Ovary (tissue), 9 donors: ENCODE measurements around the gene LRRC46. TPM values are rescaled to one million over a fixed set of nuclear protein-coding genes. Genes with fewer than 3 reads are reported as not detected.

Experiments
- DNase-seq, 5 donors: peaks; one replicate each; pipeline ENCODE4 v3.0.0-alpha.2; 2019 to 2020
- H3K27ac ChIP-seq, 2 donors: fragments of 200-600 bp; one replicate each; pipeline versions ENCODE4 v1.5.1 to v1.8.0; 2019 to 2022
- H3K27me3 ChIP-seq: fragments of 200-600 bp; one replicate; pipeline ENCODE4 v1.8.0; 2022
- H3K36me3 ChIP-seq: fragments of 200-600 bp; sonication (generic); one replicate; pipeline ENCODE4 v1.5.1; 2019
- H3K4me1 ChIP-seq: one replicate; pipeline ENCODE4 v1.8.1; 2013; ENCODE audit warnings: mild to moderate bottlenecking, moderate library complexity; ENCODE audit not compliant: insufficient read depth
- H3K4me3 ChIP-seq: fragments of 200-600 bp; sonication (generic); one replicate; pipeline ENCODE4 v1.5.1; 2017
- H3K9me3 ChIP-seq, 2 donors: fragments of 200-600 bp in 1 of 2; sonication (generic) in 1 of 2; one replicate each; pipeline versions ENCODE4 v1.5.1 to v1.8.1; 2013 to 2019; ENCODE audit warnings: mild to moderate bottlenecking in 1 of 2, moderate library complexity in 1 of 2
- EP300 ChIP-seq: sonication (generic); formaldehyde crosslinking; IDR thresholded peaks from one replicate; pipeline ENCODE4 v1.6.1; 2017; ENCODE audit warnings: antibody characterized with exemption
- POLR2A ChIP-seq: fragments of 450-650 bp; IDR thresholded peaks from one replicate; pipeline ENCODE4 v1.6.1; 2017; ENCODE audit warnings: antibody characterized with exemption, mild to moderate bottlenecking, moderate library complexity
- WGBS, 3 donors: extraction: QIAGEN DNeasy Blood & Tissue Kit in 1 of 3; methylation state at CpG; one replicate each; pipeline versions ENCODE4 v1.1.5 to v1.1.7; 2013 to 2017; 5-methylcytosine and 5-hydroxymethylcytosine counted together
- intact Hi-C, 4 donors: fragments of 100-400 bp; cut with DNase I; formaldehyde crosslinking; loops; one replicate each; pipeline versions ENCODE4 v1.11.0 to v1.15.1; 2022 to 2023
- polyA plus RNA-seq, 2 donors: library from polyadenylated mRNA; stranded (reverse); fragments of 200-250 nt in 1 of 2; fragments of 350-450 nt in 1 of 2; fragmentation: Illumina TruSeq in 1 of 2; extraction: RNeasy Lipid Tissue Mini Kit (QIAGEN cat#74804) in 1 of 2; gene quantifications; one replicate each; pipeline ENCODE4 v1.2.3, GENCODE V29; 2013 to 2014
- total RNA-seq, 7 donors: library from RNA; depleted of rRNA in 2 of 7; stranded (reverse); fragments of >200 nt in 2 of 7; fragmentation: NEBNext Ultra II Directional in 3 of 7; extraction: Animal tissue kit (Norgen Biotek cat#: 25700) in 3 of 7; gene quantifications; one replicate each; pipeline versions ENCODE4 v1.1.0 to v1.2.4, GENCODE V29; 2016 to 2023
- TF ChIP-seq, protein P1 (sequence below), 3 donors: fragments of 450-650 bp in 2 of 3; fragments of 200-600 bp in 1 of 3; IDR thresholded peaks; one replicate each; pipeline versions ENCODE4 v1.5.1 to v1.8.0; 2016 to 2022; ENCODE audit warnings: antibody characterized with exemption in 3 of 3, mild to moderate bottlenecking in 1 of 3
- donor health status: DM: no; HTN: no; CAD: no; lungs with moderate emphysema.
- donor health status: DM: no; HTN: no; CAD: no.
- donor health status: Bipolar disorder and iron deficiency.
- donor health status: DM: yes; HTN: yes; CAD: no.
- donor health status: DM: no; HTN: no; CAD: no.
- donor health status: DM: yes; HTN: yes; CAD: no.

Gene LRRC46
- total and polyA plus RNA-seq, 9 donors, result 0.31 to 17.1 (median 1.2) TPM

DNA sequence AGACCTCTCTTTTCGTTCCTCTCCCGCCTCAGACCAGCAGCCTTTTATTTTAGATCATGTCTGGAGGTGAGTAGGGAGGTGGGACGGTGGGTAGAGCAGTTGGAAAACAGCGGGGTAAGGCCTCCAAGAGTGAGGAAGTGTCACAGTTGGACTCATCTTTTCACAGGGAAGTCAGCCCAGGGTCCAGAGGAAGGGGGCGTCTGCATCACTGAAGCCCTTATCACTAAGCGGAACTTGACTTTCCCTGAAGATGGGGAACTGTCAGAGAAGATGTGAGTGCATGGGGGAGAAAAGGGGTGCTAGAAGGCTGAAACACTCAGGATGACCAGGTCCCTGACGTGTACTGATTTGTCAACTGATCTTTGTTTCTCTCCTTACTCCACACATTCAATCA, 461 bp downstream of the LRRC46 start:
- Histone ChIP-seq H3K9me3 (no peaks in the 10 kb centered on the region), H3K36me3 (no peaks in the 10 kb centered on the region), H3K4me3 (peak overlapping the region; percentile 52), H3K4me1 (peaks cover 4% of the 10 kb centered on the region), H3K27ac (no peak overlapping the region), H3K27me3 (no peaks in the 10 kb centered on the region)
- DNase-seq, result no peak
- intact Hi-C loops, result no loop called here
- WGBS, 3 donors, result 7 to 9% (median 8%) methylated on average over 7 of the region's 7 CpGs
- TF ChIP-seq, protein P1, sequence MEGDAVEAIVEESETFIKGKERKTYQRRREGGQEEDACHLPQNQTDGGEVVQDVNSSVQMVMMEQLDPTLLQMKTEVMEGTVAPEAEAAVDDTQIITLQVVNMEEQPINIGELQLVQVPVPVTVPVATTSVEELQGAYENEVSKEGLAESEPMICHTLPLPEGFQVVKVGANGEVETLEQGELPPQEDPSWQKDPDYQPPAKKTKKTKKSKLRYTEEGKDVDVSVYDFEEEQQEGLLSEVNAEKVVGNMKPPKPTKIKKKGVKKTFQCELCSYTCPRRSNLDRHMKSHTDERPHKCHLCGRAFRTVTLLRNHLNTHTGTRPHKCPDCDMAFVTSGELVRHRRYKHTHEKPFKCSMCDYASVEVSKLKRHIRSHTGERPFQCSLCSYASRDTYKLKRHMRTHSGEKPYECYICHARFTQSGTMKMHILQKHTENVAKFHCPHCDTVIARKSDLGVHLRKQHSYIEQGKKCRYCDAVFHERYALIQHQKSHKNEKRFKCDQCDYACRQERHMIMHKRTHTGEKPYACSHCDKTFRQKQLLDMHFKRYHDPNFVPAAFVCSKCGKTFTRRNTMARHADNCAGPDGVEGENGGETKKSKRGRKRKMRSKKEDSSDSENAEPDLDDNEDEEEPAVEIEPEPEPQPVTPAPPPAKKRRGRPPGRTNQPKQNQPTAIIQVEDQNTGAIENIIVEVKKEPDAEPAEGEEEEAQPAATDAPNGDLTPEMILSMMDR (IDR thresholded peaks at IDR 0.05), result no peak
- TF ChIP-seq EP300 (no peak), POLR2A (no peak)

DNA sequence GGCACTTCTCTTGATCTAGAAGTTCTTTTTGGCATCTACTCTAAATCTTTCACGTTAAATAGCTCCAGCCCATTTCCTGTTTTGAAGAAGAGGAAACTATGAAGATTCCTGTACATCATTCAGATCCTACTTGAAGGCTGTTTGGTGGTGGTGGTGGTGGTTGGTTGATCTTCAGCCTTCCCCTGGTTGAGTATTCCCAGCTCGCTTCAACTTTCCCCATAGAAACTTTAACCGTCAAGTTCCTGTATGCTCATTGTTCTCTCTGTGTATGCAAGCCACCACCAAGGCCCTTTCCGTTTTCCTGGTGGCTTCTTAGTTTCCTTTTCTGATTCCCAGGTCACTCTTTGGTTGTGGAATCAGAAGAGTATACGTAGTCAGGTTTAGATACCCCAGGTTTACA, 3.3 kb downstream of the LRRC46 start:
- no peak overlapping the region for H3K4me3 ChIP-seq
- no peaks in the 10 kb centered on the region for H3K9me3 ChIP-seq
- H3K36me3 ChIP-seq, result no peaks in the 10 kb centered on the region
- WGBS, 3 donors, result 49 to 63% (median 56%) methylated on average over 5 of the region's 5 CpGs
- no peak for TF ChIP-seq POLR2A
- TF ChIP-seq EP300, result no peak
- TF ChIP-seq, protein P1 (IDR thresholded peaks at IDR 0.05), result no peak
- H3K4me1 ChIP-seq, result peaks cover 4% of the 10 kb centered on the region
- H3K27ac ChIP-seq, result no peak overlapping the region
- no peaks in the 10 kb centered on the region for H3K27me3 ChIP-seq
- intact Hi-C loops, result no loop called here
- no peak for DNase-seq

DNA sequence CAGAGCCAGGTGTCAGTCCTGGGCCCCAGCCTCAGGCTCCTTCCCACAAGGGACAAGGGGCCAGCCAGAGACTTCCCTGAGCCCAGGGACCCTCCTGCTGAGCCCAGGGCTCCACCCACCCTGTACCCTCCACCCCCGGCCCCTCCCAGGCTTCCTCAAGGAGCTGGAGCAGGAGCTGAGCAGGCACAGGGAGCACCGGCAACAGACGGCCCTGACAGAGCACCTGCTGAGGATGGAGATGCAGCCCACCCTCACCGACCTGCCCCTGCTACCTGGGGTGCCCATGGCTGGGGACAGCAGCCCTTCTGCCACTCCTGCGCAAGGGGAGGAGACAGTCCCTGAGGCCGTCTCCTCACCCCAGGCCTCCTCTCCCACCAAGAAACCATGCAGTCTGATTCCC, 5.1 kb downstream of the LRRC46 start:
- no peak overlapping the region for H3K4me3 ChIP-seq
- H3K9me3 ChIP-seq, result no peaks in the 10 kb centered on the region
- intact Hi-C loops, result no loop called here
- peaks cover 4% of the 10 kb centered on the region for H3K4me1 ChIP-seq
- DNase-seq, result no peak
- no peaks in the 10 kb centered on the region for H3K36me3 ChIP-seq
- no peaks in the 10 kb centered on the region for H3K27me3 ChIP-seq
- H3K27ac ChIP-seq, result no peak overlapping the region
- TF ChIP-seq POLR2A, result no peak
- TF ChIP-seq EP300, result no peak
- TF ChIP-seq, protein P1 (IDR thresholded peaks at IDR 0.05), result no peak
- 67 to 77% (median 68%) methylated on average over 3 to 6 of the region's 6 CpGs for WGBS, 3 donors

DNA sequence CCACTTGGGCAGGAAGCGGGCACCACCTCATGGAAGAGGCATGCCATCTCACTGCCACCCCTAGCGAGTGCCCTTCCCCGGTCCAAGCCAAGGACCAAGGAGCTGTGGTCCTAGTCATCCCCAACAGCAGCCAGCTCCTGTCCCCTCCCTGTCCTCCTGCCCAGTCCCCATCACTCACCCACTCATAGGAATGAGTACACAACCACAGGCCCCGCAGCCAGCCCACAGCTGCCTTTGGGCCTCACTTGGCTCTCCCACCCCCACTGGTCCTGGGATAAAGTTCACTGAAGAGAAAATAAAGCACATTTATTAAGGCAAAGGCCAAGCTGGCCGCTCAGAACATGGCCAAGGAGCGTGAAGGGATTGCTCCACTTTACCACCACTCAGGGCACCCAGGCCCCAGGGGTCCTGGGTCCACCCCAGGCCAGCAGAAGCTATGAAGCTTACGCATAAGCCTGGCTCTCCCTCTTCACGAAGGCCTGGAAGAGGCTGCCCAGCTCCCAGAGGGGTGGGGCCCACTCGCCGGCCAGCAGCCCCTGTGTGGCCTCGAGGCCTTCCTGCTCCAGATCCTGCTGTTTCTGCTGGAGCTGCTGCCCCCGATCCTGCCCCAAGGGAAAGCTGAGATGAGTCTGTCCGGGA, 6.0 kb downstream of the LRRC46 start:
- no peak for DNase-seq
- Histone ChIP-seq H3K27ac (no peak overlapping the region), H3K27me3 (no peaks in the 10 kb centered on the region), H3K4me3 (no peak overlapping the region), H3K4me1 (peaks cover 4% of the 10 kb centered on the region), H3K36me3 (no peaks in the 10 kb centered on the region), H3K9me3 (no peaks in the 10 kb centered on the region)
- intact Hi-C loops, result no loop called here
- TF ChIP-seq, protein P1 (IDR thresholded peaks at IDR 0.05), result no peak
- TF ChIP-seq POLR2A, result no peak
- no peak for TF ChIP-seq EP300
- 43 to 45% (median 44%) methylated on average over 12 to 13 of the region's 13 CpGs for WGBS, 3 donors
